SK-N-SH (cell line): ENCODE results near the gene PTPN14. TPM values are rescaled to one million over a fixed set of nuclear protein-coding genes. Genes with fewer than 3 reads are reported as not detected.

Experiments used
- CTCF ChIA-PET: fragments of 300-600, 350-600 bp; formaldehyde crosslinking; extraction: SDS; loops from one replicate; lab custom pipeline; 2021; lab: Yijun Ruan, JAX
- POLR2A ChIA-PET: fragments of 350-600 bp; sonication (Branson Sonifier 250); formaldehyde crosslinking; extraction: SDS; loops from one replicate; lab custom pipeline; 2020; ENCODE audit warnings: antibody characterized with exemption, inconsistent platforms; lab: Yijun Ruan, JAX
- DNase-seq: peaks from one replicate; pipeline ENCODE4 v3.0.0; 2012
- H2AFZ ChIP-seq: fragments of 200-600 bp; sonication (generic); 2 replicates; pipeline ENCODE4 v1.8.1; 2016; ENCODE audit warnings: antibody characterized with exemption, mild to moderate bottlenecking, low read depth
- H3F3A ChIP-seq: fragments of 200-600 bp; sonication (generic); replicated peaks from 2 replicates; pipeline ENCODE3; 2016; ENCODE audit warnings: antibody characterized with exemption, mild to moderate bottlenecking; ENCODE audit not compliant: insufficient read depth
- H3K27ac ChIP-seq, 2 experiments: fragments of 200-500 bp in 1 of 2; fragments of 200-600 bp in 1 of 2; sonication (Bioruptor generic) in 1 of 2; sonication (generic), shearing (Covaris generic) in 1 of 2; 2 replicates each; pipeline versions ENCODE4 v1.5.1 to v1.6.1; 2014 to 2016; ENCODE audit warnings: low read depth in 2 of 2, inconsistent platforms in 1 of 2, low read length in 1 of 2, mild to moderate bottlenecking in 1 of 2, mixed read lengths in 1 of 2
- H3K27me3 ChIP-seq: fragments of 200-600 bp; sonication (generic), shearing (Covaris generic); 2 replicates; pipeline ENCODE4 v1.6.1; 2016; ENCODE audit warnings: mixed run types; ENCODE audit not compliant: insufficient read depth
- H3K36me3 ChIP-seq, 2 experiments: fragments of 200-500 bp in 1 of 2; fragments of 200-600 bp in 1 of 2; sonication (Bioruptor generic) in 1 of 2; sonication (generic) in 1 of 2; replicated peaks in 1 of 2; 2 replicates each; pipeline versions ENCODE3 to v1.5.1; 2014 to 2016; ENCODE audit warnings: low read length in 1 of 2, mild to moderate bottlenecking in 1 of 2; ENCODE audit not compliant: insufficient read depth in 2 of 2, control insufficient read depth in 1 of 2
- H3K4me1 ChIP-seq, 2 experiments: fragments of 200-500 bp in 1 of 2; fragments of 200-600 bp in 1 of 2; sonication (Bioruptor generic) in 1 of 2; sonication (generic), shearing (Covaris generic) in 1 of 2; 2 replicates each; pipeline versions ENCODE4 v1.5.1 to v1.6.1; 2014 to 2016; ENCODE audit warnings: low read depth in 1 of 2, low read length in 1 of 2, mixed run types in 1 of 2; ENCODE audit not compliant: insufficient read depth in 2 of 2, control insufficient read depth in 1 of 2
- H3K4me2 ChIP-seq: fragments of 200-600 bp; sonication (generic), shearing (Covaris generic); 2 replicates; pipeline ENCODE4 v1.6.1; 2017; ENCODE audit warnings: mixed run types
- H3K4me3 ChIP-seq, 2 experiments: fragments of 200-500 bp in 1 of 2; fragments of 200-600 bp in 1 of 2; sonication (Bioruptor generic) in 1 of 2; sonication (generic), shearing (Covaris generic) in 1 of 2; 2 replicates each; pipeline versions ENCODE4 v1.5.1 to v1.8.1; 2014 to 2016; ENCODE audit warnings: low read depth in 2 of 2, inconsistent platforms in 1 of 2, low read length in 1 of 2, mild to moderate bottlenecking in 1 of 2, mixed read lengths in 1 of 2, moderate library complexity in 1 of 2
- H3K79me2 ChIP-seq: fragments of 200-600 bp; sonication (generic); 2 replicates; pipeline ENCODE4 v1.8.1; 2017; ENCODE audit warnings: mild to moderate bottlenecking; ENCODE audit not compliant: insufficient read depth
- H3K9ac ChIP-seq: fragments of 200-600 bp; sonication (generic); 2 replicates; pipeline ENCODE4 v1.6.1; 2017; ENCODE audit warnings: mixed run types
- H3K9me2 ChIP-seq: fragments of 200-600 bp; sonication (generic); 2 replicates; pipeline ENCODE4 v1.6.1; 2017; ENCODE audit warnings: mixed run types
- H3K9me3 ChIP-seq: fragments of 200-600 bp; sonication (generic); 2 replicates; pipeline ENCODE4 v1.6.1; 2017; ENCODE audit warnings: mixed run types, mild to moderate bottlenecking, moderate library complexity
- H4K20me1 ChIP-seq: fragments of 200-600 bp; sonication (generic); 2 replicates; pipeline ENCODE4 v1.6.1; 2017; ENCODE audit warnings: mild to moderate bottlenecking, mixed run types; ENCODE audit not compliant: insufficient read depth
- CTCF ChIP-seq: fragments of 200-600 bp; sonication (generic); IDR thresholded peaks from 2 replicates; pipeline ENCODE4 v1.6.1; 2017; ENCODE audit warnings: antibody characterized with exemption, mild to moderate bottlenecking, moderate library complexity
- FOSL2 ChIP-seq: IDR thresholded peaks from 2 replicates; pipeline ENCODE4 v1.4.0; 2012; ENCODE audit warnings: low read depth, mild to moderate bottlenecking, moderate library complexity, borderline replicate concordance
- FOXJ3 ChIP-seq: sonication (generic); formaldehyde crosslinking; IDR thresholded peaks from 2 replicates; pipeline ENCODE4 v1.5.1; 2020; ENCODE audit warnings: mild to moderate bottlenecking, missing genetic modification reagents
- GATA2 ChIP-seq: sonication (generic); formaldehyde crosslinking; IDR thresholded peaks from 2 replicates; pipeline ENCODE4 v1.5.0; 2020; ENCODE audit warnings: mild to moderate bottlenecking, missing genetic modification reagents
- MEF2A ChIP-seq: IDR thresholded peaks from 2 replicates; pipeline ENCODE4 v1.4.0; 2012; ENCODE audit warnings: low read depth, borderline replicate concordance
- REST ChIP-seq: IDR thresholded peaks from 2 replicates; pipeline ENCODE4 v1.6.1; 2012; ENCODE audit warnings: mild to moderate bottlenecking, low read depth, low read length, moderate library complexity
- RXRA ChIP-seq: IDR thresholded peaks from 2 replicates; pipeline ENCODE4 v1.4.0; 2012; ENCODE audit warnings: low read depth, mild to moderate bottlenecking, borderline replicate concordance
- SIN3A ChIP-seq: IDR thresholded peaks from 2 replicates; pipeline ENCODE4 v1.6.1; 2012; ENCODE audit warnings: low read depth, mild to moderate bottlenecking, low read length, moderate library complexity, borderline replicate concordance
- TEAD4 ChIP-seq: IDR thresholded peaks from 2 replicates; pipeline ENCODE4 v1.4.0; 2012; ENCODE audit warnings: mild to moderate bottlenecking, borderline replicate concordance; ENCODE audit not compliant: insufficient read depth
- USF1 ChIP-seq: IDR thresholded peaks from 2 replicates; pipeline ENCODE4 v1.4.0; 2012; ENCODE audit warnings: low read depth, borderline replicate concordance
- USF2 ChIP-seq: fragments of 150-350 bp; IDR thresholded peaks from 2 replicates; pipeline ENCODE4 v1.6.1; 2017; ENCODE audit warnings: antibody characterized with exemption, low read length, low read depth, borderline replicate concordance
- WGBS: methylation state at CpG from one replicate; pipeline ENCODE4 v1.1.6; 2017; ENCODE audit warnings: low lambda C conversion rate; 5-methylcytosine and 5-hydroxymethylcytosine counted together
- polyA plus RNA-seq, 3 experiments: library from polyadenylated mRNA; depleted of rRNA; stranded (reverse); fragments of >200 nt; gene quantifications; 2 replicates each; pipeline ENCODE4 v1.2.3, GENCODE V29; 2012

PTPN14 gene
- polyA plus RNA-seq, 1 of the 3 experiments (the other 2 are of a cell fraction), result 12.8 TPM

GRCh38 chr1:214435867-214436266, 115.5 kb downstream of the PTPN14 start (continued):
- TF ChIP-seq USF2, result no peak
- TF ChIP-seq FOXJ3 (CRISPR knock-in tag), result no peak
- TF ChIP-seq RXRA, result no peak
- TF ChIP-seq, all 33 proteins: peak for 0

- Histone ChIP-seq H3K9me2 (no peaks in the 10 kb centered on the region), H3K27me3 (no peaks in the 10 kb centered on the region), H3K9me3 (no peaks in the 10 kb centered on the region), H3K4me2 (no peak overlapping the region), H4K20me1 (no peaks in the 10 kb centered on the region), H3K4me1 (peaks cover 0 to 31% of the 10 kb centered on the region in 2 experiments), H3K36me3 (peaks cover 0 to 11% of the 10 kb centered on the region in 2 experiments), H2AFZ (no peak overlapping the region), H3K4me3 (no peak overlapping the region), H3K9ac (no peak overlapping the region), H3K79me2 (peaks cover 88% of the 10 kb centered on the region), H3K27ac (no peak overlapping the region), H3F3A (peaks cover 37% of the 10 kb centered on the region)
- WGBS, result 92% methylated on average over 1 of the region's 1 CpG
- no peak for TF ChIP-seq FOSL2
- TF ChIP-seq CTCF, result no peak
- no peak for TF ChIP-seq SIN3A
- no peak for TF ChIP-seq USF1
- no peak for TF ChIP-seq GATA2 (CRISPR knock-in tag)
- TF ChIP-seq RXRA, result no peak
- no peak for TF ChIP-seq TEAD4
- TF ChIP-seq MEF2A, result no peak
- no peak for TF ChIP-seq REST
- ChIA-PET CTCF (no interaction called here), POLR2A (no interaction called here)
- no peak for DNase-seq
Measured at GRCh38 chr1:214432245-214432644, 119.2 kb downstream of the PTPN14 start.
